Natural killer cell (primary cell): ENCODE data around the gene KCNQ2. TPM values are rescaled to one million over a fixed set of nuclear protein-coding genes. Genes with fewer than 3 reads are reported as not detected.

ENCODE experiments used
- ATAC-seq, 3 donors: fragments of 150-1000 bp in 2 of 3; fragments of 200-7000 bp in 1 of 3; cut with Tn5 transposase; 1 replicate in 1 of 3; 2 replicates in 2 of 3; pipeline ENCODE4 v1.10.0; 2021; ENCODE audit warnings: mild to moderate bottlenecking in 2 of 3, moderate library complexity in 2 of 3
- DNase-seq, 2 donors: peaks; one replicate each; pipeline versions ENCODE4 v3.0.0 to v3.0.0-alpha.2; 2013 to 2021; ENCODE audit warnings: mixed read lengths in 1 of 2
- H3K27ac ChIP-seq: one replicate; pipeline ENCODE4 v1.5.1; 2013; ENCODE audit warnings: mild to moderate bottlenecking, low read length
- H3K27me3 ChIP-seq: one replicate; pipeline ENCODE4 v1.6.1; 2013; ENCODE audit warnings: low read length; ENCODE audit not compliant: control insufficient read depth, insufficient read depth
- H3K36me3 ChIP-seq: one replicate; pipeline ENCODE4 v1.6.1; 2013; ENCODE audit warnings: low read length; ENCODE audit not compliant: control insufficient read depth, insufficient read depth
- H3K4me1 ChIP-seq: one replicate; pipeline ENCODE4 v1.6.1; 2013; ENCODE audit warnings: low read length; ENCODE audit not compliant: control insufficient read depth, insufficient read depth
- H3K4me3 ChIP-seq: one replicate; pipeline ENCODE4 v1.5.1; 2013; ENCODE audit warnings: low read length
- H3K9me3 ChIP-seq: one replicate; pipeline ENCODE4 v1.6.1; 2013; ENCODE audit warnings: low read length; ENCODE audit not compliant: control insufficient read depth, insufficient read depth
- H3K27ac Mint-ChIP-seq, 2 donors: one replicate each; pipeline ENCODE4 v1.8.0; 2022; ENCODE audit warnings: mild to moderate bottlenecking in 2 of 2, mixed read lengths in 2 of 2, moderate library complexity in 1 of 2
- H3K27me3 Mint-ChIP-seq, 2 donors: one replicate each; pipeline ENCODE4 v1.8.0; 2022; ENCODE audit warnings: low read depth in 2 of 2, mixed read lengths in 2 of 2
- H3K36me3 Mint-ChIP-seq: one replicate; pipeline ENCODE4 v1.8.0; 2022; ENCODE audit warnings: mixed read lengths
- H3K4me1 Mint-ChIP-seq, 2 donors: one replicate each; pipeline ENCODE4 v1.8.0; 2022; ENCODE audit warnings: mixed read lengths in 2 of 2
- H3K4me3 Mint-ChIP-seq: one replicate; pipeline ENCODE4 v1.8.0; 2022; ENCODE audit warnings: mild to moderate bottlenecking, moderate library complexity, mixed read lengths
- H3K9me3 Mint-ChIP-seq, 2 donors: one replicate each; pipeline ENCODE4 v1.8.0; 2022; ENCODE audit warnings: mixed read lengths in 2 of 2
- CTCF ChIP-seq: fragments of 200-600 bp; IDR thresholded peaks from one replicate; pipeline ENCODE4 v1.8.0; 2022; ENCODE audit warnings: antibody characterized with exemption
- WGBS: methylation state at CpG from one replicate; pipeline ENCODE4 v1.1.7; 2013; ENCODE audit warnings: missing lambda C conversion rate; ENCODE audit not compliant: insufficient coverage; 5-methylcytosine and 5-hydroxymethylcytosine counted together
- intact Hi-C: fragments of 100-400 bp; cut with micrococcal nuclease; formaldehyde crosslinking; loops from one replicate; pipeline ENCODE4 v1.14.2; 2022
- total RNA-seq, 4 donors: library from RNA; stranded (reverse); fragments of 120-200 nt in 1 of 4; gene quantifications; one replicate each; pipeline versions ENCODE4 v1.2.3 to v1.2.4, GENCODE V29; 2013 to 2022

KCNQ2 gene
- total RNA-seq, 3 donors from 2014 or later (not counting 1 experiment from before 2014, with no cell fraction given): not detected

GRCh38 chr20:63421913-63422312, 50.5 kb downstream of the KCNQ2 start:
- no peaks in the 10 kb centered on the region for H3K4me1 Mint-ChIP-seq
- TF ChIP-seq CTCF: no peak
- H3K9me3 Mint-ChIP-seq: no peaks in the 10 kb centered on the region
- H3K27ac Mint-ChIP-seq: no peak overlapping the region
- no peak overlapping the region for H3K27ac ChIP-seq
- ATAC-seq (no peak), DNase-seq (no peak)
- no peaks in the 10 kb centered on the region for H3K36me3 Mint-ChIP-seq
- H3K9me3 ChIP-seq: no peaks in the 10 kb centered on the region
- intact Hi-C loops: no loop called here
- WGBS: 92% methylated on average over 17 of the region's 17 CpGs
- H3K27me3 ChIP-seq: no peaks in the 10 kb centered on the region
- no peaks in the 10 kb centered on the region for H3K4me1 ChIP-seq
- H3K27me3 Mint-ChIP-seq: no peaks in the 10 kb centered on the region
- H3K36me3 ChIP-seq: no peaks in the 10 kb centered on the region
- H3K4me3 Mint-ChIP-seq: no peak overlapping the region
- H3K4me3 ChIP-seq: no peak overlapping the region

GRCh38 chr20:63421094-63421692, 51.3 kb downstream of the KCNQ2 start:
- Mint-ChIP-seq H3K4me3 (no peak overlapping the region), H3K27ac (no peak overlapping the region), H3K36me3 (no peaks in the 10 kb centered on the region), H3K27me3 (no peaks in the 10 kb centered on the region), H3K4me1 (no peaks in the 10 kb centered on the region), H3K9me3 (no peaks in the 10 kb centered on the region)
- H3K4me3 ChIP-seq: no peak overlapping the region
- DNase-seq (no peak), ATAC-seq (no peak)
- no peaks in the 10 kb centered on the region for H3K36me3 ChIP-seq
- H3K9me3 ChIP-seq: no peaks in the 10 kb centered on the region
- H3K27ac ChIP-seq: no peak overlapping the region
- no peaks in the 10 kb centered on the region for H3K4me1 ChIP-seq
- 79% methylated on average over 29 of the region's 29 CpGs for whole genome bisulfite sequencing
- intact Hi-C loops: no loop called here
- TF ChIP-seq CTCF: no peak
- H3K27me3 ChIP-seq: no peaks in the 10 kb centered on the region

- DNase-seq (no peak), ATAC-seq (no peak)
- no peaks in the 10 kb centered on the region for H3K27me3 Mint-ChIP-seq
- no peak overlapping the region for H3K27ac Mint-ChIP-seq
- WGBS: 70% methylated on average over 34 of the region's 34 CpGs
- no peaks in the 10 kb centered on the region for H3K4me1 Mint-ChIP-seq
- no peaks in the 10 kb centered on the region for H3K36me3 Mint-ChIP-seq
- Histone ChIP-seq H3K4me1 (no peaks in the 10 kb centered on the region), H3K27ac (no peak overlapping the region), H3K36me3 (no peaks in the 10 kb centered on the region), H3K9me3 (no peaks in the 10 kb centered on the region), H3K4me3 (no peak overlapping the region), H3K27me3 (no peaks in the 10 kb centered on the region)
- H3K9me3 Mint-ChIP-seq: no peaks in the 10 kb centered on the region
- TF ChIP-seq CTCF: no peak
- no peak overlapping the region for H3K4me3 Mint-ChIP-seq
- intact Hi-C loops: no loop called here
Observed at GRCh38 chr20:63420359-63421093, 51.9 kb downstream of the KCNQ2 start.

- Histone ChIP-seq H3K27me3 (no peaks in the 10 kb centered on the region), H3K4me1 (no peaks in the 10 kb centered on the region), H3K4me3 (no peak overlapping the region), H3K9me3 (no peaks in the 10 kb centered on the region), H3K27ac (no peak overlapping the region), H3K36me3 (no peaks in the 10 kb centered on the region)
- H3K36me3 Mint-ChIP-seq: no peaks in the 10 kb centered on the region
- H3K27ac Mint-ChIP-seq: no peak overlapping the region
- H3K4me3 Mint-ChIP-seq: no peak overlapping the region
- DNase-seq (no peak), ATAC-seq (no peak)
- intact Hi-C loops: no loop called here
- 91% methylated on average over 24 of the region's 24 CpGs for WGBS
- no peak for TF ChIP-seq CTCF
- H3K9me3 Mint-ChIP-seq: no peaks in the 10 kb centered on the region
- no peaks in the 10 kb centered on the region for H3K27me3 Mint-ChIP-seq
- H3K4me1 Mint-ChIP-seq: no peaks in the 10 kb centered on the region
Observed at GRCh38 chr20:63419299-63419698, 53.2 kb downstream of the KCNQ2 start.
